ENCODE results near the gene MUL1. TPM values are rescaled to one million over a fixed set of nuclear protein-coding genes. Genes with fewer than 3 reads are reported as not detected.
"Not testable (repeated sequence)": the region's sequence is repeated elsewhere in the genome, so short reads cannot be mapped to it uniquely, and the experiment has no call there.

The MUL1 gene
- total and polyA plus RNA-seq, 5 donors = 22.1 to 42.1 (median 36.8) TPM

GRCh38 chr1:20508411-20508771 is 440 bp upstream of the MUL1 start:
- peak overlapping the region; percentile 36 for H3K27ac ChIP-seq (ENCODE audit: low read length)
- no peaks in the 10 kb centered on the region for H3K27me3 ChIP-seq (ENCODE audit: control insufficient read depth, insufficient read depth)
- intact Hi-C loops (cut with DNase I) = no loop called here
- 63% methylated on average over 5 of the region's 5 CpGs for WGBS
- ATAC-seq = no peak
- DNase-seq = no peak
- no peaks in the 10 kb centered on the region for H3K9me3 ChIP-seq (ENCODE audit: control insufficient read depth, low read length)
- peak overlapping the region; percentile 89 for H3K4me3 ChIP-seq (ENCODE audit: low read length)
- H3K4me1 ChIP-seq (ENCODE audit: control insufficient read depth, insufficient read depth, low read length) = peaks cover 2% of the 10 kb centered on the region

GRCh38 chr1:20507248-20507563 is 745 bp downstream of the MUL1 start:
- peak overlapping the region; percentile 58 for H3K27ac ChIP-seq (ENCODE audit: low read length)
- WGBS = 31% methylated on average over 5 of the region's 5 CpGs
- no peak for DNase-seq
- peak in 1 of 2 donors; percentile 3 for ATAC-seq
- no peaks in the 10 kb centered on the region for H3K27me3 ChIP-seq (ENCODE audit: control insufficient read depth, insufficient read depth)
- intact Hi-C loops (cut with DNase I) = no loop called here
- H3K4me3 ChIP-seq (ENCODE audit: low read length) = peak overlapping the region; percentile 89
- no peaks in the 10 kb centered on the region for H3K9me3 ChIP-seq (ENCODE audit: control insufficient read depth, low read length)
- H3K4me1 ChIP-seq (ENCODE audit: control insufficient read depth, insufficient read depth, low read length) = peaks cover 2% of the 10 kb centered on the region

GRCh38 chr1:20505488-20505887 is 2.5 kb downstream of the MUL1 start:
- Histone ChIP-seq H3K9me3 (ENCODE audit: control insufficient read depth, low read length) (no peaks in the 10 kb centered on the region), H3K27ac (ENCODE audit: low read length) (no peak overlapping the region), H3K27me3 (ENCODE audit: control insufficient read depth, insufficient read depth) (no peaks in the 10 kb centered on the region), H3K4me3 (ENCODE audit: low read length) (no peak overlapping the region), H3K4me1 (ENCODE audit: control insufficient read depth, insufficient read depth, low read length) (peaks cover 2% of the 10 kb centered on the region)
- DNase-seq (no peak), ATAC-seq (no peak)
- intact Hi-C loops (cut with DNase I) = no loop called here
- 86% methylated on average over 1 of the region's 1 CpG for WGBS

GRCh38 chr1:20500716-20501115 is 7.2 kb downstream of the MUL1 start:
- Histone ChIP-seq H3K27ac (ENCODE audit: low read length) (no peak overlapping the region), H3K9me3 (ENCODE audit: control insufficient read depth, low read length) (no peaks in the 10 kb centered on the region), H3K27me3 (ENCODE audit: control insufficient read depth, insufficient read depth) (no peaks in the 10 kb centered on the region), H3K4me1 (ENCODE audit: control insufficient read depth, insufficient read depth, low read length) (no peaks in the 10 kb centered on the region), H3K4me3 (ENCODE audit: low read length) (no peak overlapping the region)
- DNase-seq = no peak
- WGBS = 88% methylated on average over 17 of the region's 17 CpGs
- ATAC-seq = no peak
- intact Hi-C loops (cut with DNase I) = no loop called here

- Histone ChIP-seq H3K4me3 (ENCODE audit: low read length) (no peak overlapping the region), H3K4me1 (ENCODE audit: control insufficient read depth, insufficient read depth, low read length) (no peaks in the 10 kb centered on the region), H3K9me3 (ENCODE audit: control insufficient read depth, low read length) (no peaks in the 10 kb centered on the region), H3K27me3 (ENCODE audit: control insufficient read depth, insufficient read depth) (no peaks in the 10 kb centered on the region), H3K27ac (ENCODE audit: low read length) (no peak overlapping the region)
- DNase-seq (no peak), ATAC-seq (no peak)
- intact Hi-C loops (cut with DNase I) = loop anchor here in 1 of 4 donors (10.0 kb wide), 1 partner anchor 585 kb away; no protein-coding TSS in a partner anchor
- 88% methylated on average over 14 of the region's 14 CpGs for WGBS
Observed at GRCh38 chr1:20499718-20500117, 8.2 kb downstream of the MUL1 start.

- H3K27me3 ChIP-seq (ENCODE audit: control insufficient read depth, insufficient read depth) = no peaks in the 10 kb centered on the region
- 81% methylated on average over 5 of the region's 5 CpGs for WGBS
- ATAC-seq (no peak), DNase-seq (no peak)
- no peak overlapping the region for H3K27ac ChIP-seq (ENCODE audit: low read length)
- no peak overlapping the region for H3K4me3 ChIP-seq (ENCODE audit: low read length)
- H3K9me3 ChIP-seq (ENCODE audit: control insufficient read depth, low read length) = no peaks in the 10 kb centered on the region
- intact Hi-C loops (cut with DNase I) = loop anchor here in 1 of 4 donors (10.0 kb wide), 1 partner anchor 584 kb away; no protein-coding TSS in a partner anchor
- no peaks in the 10 kb centered on the region for H3K4me1 ChIP-seq (ENCODE audit: control insufficient read depth, insufficient read depth, low read length)
Observed at GRCh38 chr1:20499105-20499504, 8.8 kb downstream of the MUL1 start.

- intact Hi-C loops (cut with DNase I) = loop anchor here in 1 of 4 donors (10.0 kb wide), 1 partner anchor 583 kb away; no protein-coding TSS in a partner anchor
- H3K9me3 ChIP-seq (ENCODE audit: control insufficient read depth, low read length) = no peaks in the 10 kb centered on the region
- H3K4me3 ChIP-seq (ENCODE audit: low read length) = no peak overlapping the region
- no peaks in the 10 kb centered on the region for H3K4me1 ChIP-seq (ENCODE audit: control insufficient read depth, insufficient read depth, low read length)
- H3K27me3 ChIP-seq (ENCODE audit: control insufficient read depth, insufficient read depth) = no peaks in the 10 kb centered on the region
- DNase-seq (no peak), ATAC-seq (no peak)
- WGBS = 80% methylated on average over 7 of the region's 7 CpGs
- H3K27ac ChIP-seq (ENCODE audit: low read length) = no peak overlapping the region
Observed at GRCh38 chr1:20498116-20498515, 9.8 kb downstream of the MUL1 start.

- ATAC-seq (no peak), DNase-seq (no peak)
- intact Hi-C loops (cut with DNase I) = loop anchor here in 1 of 4 donors (10.0 kb wide), 1 partner anchor 583 kb away; no protein-coding TSS in a partner anchor
- H3K9me3 ChIP-seq (ENCODE audit: control insufficient read depth, low read length) = no peaks in the 10 kb centered on the region
- H3K27ac ChIP-seq (ENCODE audit: low read length) = no peak overlapping the region
- no peak overlapping the region for H3K4me3 ChIP-seq (ENCODE audit: low read length)
- H3K27me3 ChIP-seq (ENCODE audit: control insufficient read depth, insufficient read depth) = no peaks in the 10 kb centered on the region
- H3K4me1 ChIP-seq (ENCODE audit: control insufficient read depth, insufficient read depth, low read length) = no peaks in the 10 kb centered on the region
- WGBS = 64% methylated on average over 6 of the region's 6 CpGs
Observed at GRCh38 chr1:20497506-20497905, 10.4 kb downstream of the MUL1 start.

GRCh38 chr1:20496725-20497383 is 11.1 kb downstream of the MUL1 start:
- intact Hi-C loops (cut with DNase I) = loop anchor here in 1 of 4 donors (10.0 kb wide), 1 partner anchor 582 kb away; no protein-coding TSS in a partner anchor
- H3K27me3 ChIP-seq (ENCODE audit: control insufficient read depth, insufficient read depth); H3K9me3 ChIP-seq (ENCODE audit: control insufficient read depth, low read length); DNase-seq; H3K4me3 ChIP-seq (ENCODE audit: low read length); ATAC-seq; H3K4me1 ChIP-seq (ENCODE audit: control insufficient read depth, insufficient read depth, low read length); H3K27ac ChIP-seq (ENCODE audit: low read length): not testable (repeated sequence)
- 89% methylated on average over 12 of the region's 12 CpGs for WGBS

- no peak overlapping the region for H3K4me3 ChIP-seq (ENCODE audit: low read length)
- H3K4me1 ChIP-seq (ENCODE audit: control insufficient read depth, insufficient read depth, low read length) = no peaks in the 10 kb centered on the region
- ATAC-seq (no peak), DNase-seq (no peak)
- no peaks in the 10 kb centered on the region for H3K27me3 ChIP-seq (ENCODE audit: control insufficient read depth, insufficient read depth)
- 78% methylated on average over 8 of the region's 8 CpGs for WGBS
- intact Hi-C loops (cut with DNase I) = loop anchor here in 1 of 4 donors (10.0 kb wide), 1 partner anchor 581 kb away; no protein-coding TSS in a partner anchor
- no peak overlapping the region for H3K27ac ChIP-seq (ENCODE audit: low read length)
- no peaks in the 10 kb centered on the region for H3K9me3 ChIP-seq (ENCODE audit: control insufficient read depth, low read length)
Observed at GRCh38 chr1:20496241-20496661, 11.7 kb downstream of the MUL1 start.

- Histone ChIP-seq H3K9me3 (ENCODE audit: control insufficient read depth, low read length) (no peaks in the 10 kb centered on the region), H3K4me3 (ENCODE audit: low read length) (no peak overlapping the region), H3K27ac (ENCODE audit: low read length) (no peak overlapping the region), H3K4me1 (ENCODE audit: control insufficient read depth, insufficient read depth, low read length) (no peaks in the 10 kb centered on the region), H3K27me3 (ENCODE audit: control insufficient read depth, insufficient read depth) (no peaks in the 10 kb centered on the region)
- ATAC-seq (no peak), DNase-seq (no peak)
- intact Hi-C loops (cut with DNase I) = loop anchor here in 1 of 4 donors (2.0 to 10.0 kb wide), 2 partner anchors 287 to 581 kb away; no protein-coding TSS in a partner anchor
- 96% methylated on average over 1 of the region's 1 CpG for WGBS
Observed at GRCh38 chr1:20495661-20496060, 12.3 kb downstream of the MUL1 start.

Data from right cardiac atrium (tissue), 5 donors.